GM12891 (cell line): ENCODE measurements around the gene NUTF2.

Source experiments
- POLR2A ChIP-seq: IDR thresholded peaks from 2 replicates; pipeline ENCODE4 v1.6.1; 2011; ENCODE audit warnings: low read depth, low read length, control low read depth
- POLR2AphosphoS5 ChIP-seq: IDR thresholded peaks from 2 replicates; pipeline ENCODE4 v1.6.1; 2011; ENCODE audit warnings: low read depth, low read length, control low read depth
- POU2F2 ChIP-seq: IDR thresholded peaks from 2 replicates; pipeline ENCODE4 v1.6.1; 2011; ENCODE audit warnings: low read depth, mild to moderate bottlenecking, control low read depth, low read length, moderate library complexity

GRCh38 chr16:67871256-67871655, 24.5 kb downstream of the NUTF2 start:
- no peak for TF ChIP-seq POLR2AphosphoS5
- no peak for TF ChIP-seq POU2F2
- TF ChIP-seq POLR2A, result no peak
